ENCODE measurements around the gene MRPL34.

MRPL34 gene

DNA sequence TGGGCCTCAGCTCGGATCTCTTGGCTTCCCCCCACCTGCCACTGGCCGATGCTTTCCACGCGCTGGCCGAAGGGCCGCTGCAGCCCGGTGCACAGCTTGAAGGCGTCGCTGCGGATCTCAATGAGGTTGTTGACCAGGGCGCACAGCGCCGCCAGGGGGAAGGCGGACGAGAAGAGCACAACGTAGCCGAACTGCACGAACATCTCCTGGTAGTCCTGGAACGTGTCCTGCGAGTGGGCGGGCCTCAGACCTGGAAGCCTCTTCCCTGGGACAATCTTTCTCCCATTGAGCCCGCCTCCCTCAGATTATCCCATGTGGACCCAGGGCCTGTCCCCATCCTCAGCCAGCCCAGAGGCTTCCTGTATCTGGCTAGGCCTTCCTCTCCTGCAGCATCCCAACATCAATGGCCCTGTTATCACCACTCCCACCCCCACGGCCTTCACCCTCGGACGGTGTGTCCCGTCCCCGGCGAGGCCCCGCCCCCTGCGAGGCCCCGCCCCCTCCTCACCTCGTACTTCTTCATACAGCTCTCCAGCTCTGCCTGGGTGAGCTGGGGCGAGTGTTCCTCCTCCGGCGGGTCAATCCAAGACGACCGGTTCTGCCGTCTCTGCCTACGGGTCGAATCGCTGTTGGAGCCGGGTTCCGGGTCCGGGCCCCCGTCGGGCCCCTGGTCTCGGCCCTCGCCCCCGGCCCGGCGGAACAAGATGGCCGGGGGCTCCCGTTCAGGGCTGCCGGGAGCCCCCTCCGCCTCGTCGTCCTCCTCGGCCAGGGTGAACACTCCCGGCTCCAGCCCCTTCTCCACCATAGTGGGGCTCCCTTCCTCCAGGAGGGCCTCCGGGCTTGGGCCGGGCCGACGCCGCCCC, 22.2 kb downstream of the MRPL34 start:
- Histone ChIP-seq H4K20me1 (ENCODE audit: insufficient read depth, low read length) (no peaks in the 10 kb centered on the region), H3K79me2 (ENCODE audit: insufficient read depth, low read length) (no peaks in the 10 kb centered on the region), H3K4me3 (ENCODE audit: low read depth, low read length, poor library complexity, severe bottlenecking) (no peak overlapping the region), H2AFZ (ENCODE audit: low read length) (no peak overlapping the region), H3K4me1 (ENCODE audit: insufficient read depth, low read length, severe bottlenecking) (peaks cover 6% of the 10 kb centered on the region), H3K27ac (ENCODE audit: low read depth, low read length, poor library complexity, severe bottlenecking) (no peak overlapping the region), H3K27me3 (ENCODE audit: insufficient read depth, low read length) (no peaks in the 10 kb centered on the region; the same call in 1 of the 2 replicates), H3K9me3 (ENCODE audit: low read length) (no peaks in the 10 kb centered on the region), H3F3A (ENCODE audit: insufficient read depth, low read length) (no peaks in the 10 kb centered on the region), H3K36me3 (ENCODE audit: insufficient read depth, low read length) (peaks cover 2% of the 10 kb centered on the region; the same call in 1 of the 2 replicates), H3K9ac (ENCODE audit: low read length) (no peak overlapping the region), H3K4me2 (ENCODE audit: low read length) (peak overlapping the region; percentile 52), H3K9me2 (ENCODE audit: low read depth, low read length) (no peaks in the 10 kb centered on the region)
- TF ChIP-seq CTCF (IDR thresholded peaks at IDR 0.05; ENCODE audit: low read length) (peak; percentile 31; the same call in 1 of the 2 replicates), EZH2 (IDR thresholded peaks at IDR 0.05; ENCODE audit: borderline replicate concordance, low read length) (no peak)

- H3F3A ChIP-seq (ENCODE audit: insufficient read depth, low read length), result no peaks in the 10 kb centered on the region
- H3K9ac ChIP-seq (ENCODE audit: low read length), result no peak overlapping the region
- H3K4me3 ChIP-seq (ENCODE audit: low read depth, low read length, poor library complexity, severe bottlenecking), result no peak overlapping the region
- H3K4me2 ChIP-seq (ENCODE audit: low read length), result peak overlapping the region; percentile 52
- no peaks in the 10 kb centered on the region for H3K9me2 ChIP-seq (ENCODE audit: low read depth, low read length)
- H4K20me1 ChIP-seq (ENCODE audit: insufficient read depth, low read length), result no peaks in the 10 kb centered on the region
- no peaks in the 10 kb centered on the region for H3K9me3 ChIP-seq (ENCODE audit: low read length)
- peaks cover 5% of the 10 kb centered on the region; the same call in 1 of the 2 replicates for H3K36me3 ChIP-seq (ENCODE audit: insufficient read depth, low read length)
- no peak for TF ChIP-seq CTCF (IDR thresholded peaks at IDR 0.05; ENCODE audit: low read length)
- TF ChIP-seq EZH2 (IDR thresholded peaks at IDR 0.05; ENCODE audit: borderline replicate concordance, low read length), result no peak
- H3K27ac ChIP-seq (ENCODE audit: low read depth, low read length, poor library complexity, severe bottlenecking), result no peak overlapping the region
- no peaks in the 10 kb centered on the region; the same call in 1 of the 2 replicates for H3K27me3 ChIP-seq (ENCODE audit: insufficient read depth, low read length)
- H2AFZ ChIP-seq (ENCODE audit: low read length), result no peak overlapping the region
- peaks cover 7% of the 10 kb centered on the region for H3K4me1 ChIP-seq (ENCODE audit: insufficient read depth, low read length, severe bottlenecking)
- H3K79me2 ChIP-seq (ENCODE audit: insufficient read depth, low read length), result no peaks in the 10 kb centered on the region
Observed at GRCh38 chr19:17328517-17329365, 23.1 kb downstream of the MRPL34 start.

GRCh38 chr19:17329366-17330261, 23.9 kb downstream of the MRPL34 start:
- no peak overlapping the region for H2AFZ ChIP-seq (ENCODE audit: low read length)
- no peak overlapping the region for H3K27ac ChIP-seq (ENCODE audit: low read depth, low read length, poor library complexity, severe bottlenecking)
- H3K9ac ChIP-seq (ENCODE audit: low read length), result no peak overlapping the region
- H3F3A ChIP-seq (ENCODE audit: insufficient read depth, low read length), result no peaks in the 10 kb centered on the region
- H3K4me2 ChIP-seq (ENCODE audit: low read length), result no peak overlapping the region
- no peaks in the 10 kb centered on the region for H3K9me2 ChIP-seq (ENCODE audit: low read depth, low read length)
- no peaks in the 10 kb centered on the region for H3K9me3 ChIP-seq (ENCODE audit: low read length)
- H3K4me3 ChIP-seq (ENCODE audit: low read depth, low read length, poor library complexity, severe bottlenecking), result no peak overlapping the region
- no peaks in the 10 kb centered on the region; the same call in 1 of the 2 replicates for H3K27me3 ChIP-seq (ENCODE audit: insufficient read depth, low read length)
- peaks cover 13% of the 10 kb centered on the region for H3K4me1 ChIP-seq (ENCODE audit: insufficient read depth, low read length, severe bottlenecking)
- peaks cover 5% of the 10 kb centered on the region; the same call in 1 of the 2 replicates for H3K36me3 ChIP-seq (ENCODE audit: insufficient read depth, low read length)
- no peaks in the 10 kb centered on the region for H3K79me2 ChIP-seq (ENCODE audit: insufficient read depth, low read length)
- no peaks in the 10 kb centered on the region for H4K20me1 ChIP-seq (ENCODE audit: insufficient read depth, low read length)
- TF ChIP-seq CTCF (IDR thresholded peaks at IDR 0.05; ENCODE audit: low read length), result no peak
- TF ChIP-seq EZH2 (IDR thresholded peaks at IDR 0.05; ENCODE audit: borderline replicate concordance, low read length), result no peak

All from OCI-LY1 (cell line).